NCI-H69 (cell line): ENCODE data around the gene DHX34.
A peak's percentile ranks its signal among the peaks of the same experiment; 100 is the strongest.
"Not testable (repeated sequence)": the region's sequence is repeated elsewhere in the genome, so short reads cannot be mapped to it uniquely, and the experiment has no call there.

Experiments used
- DNase-seq: peaks from one replicate; lab custom pipeline; 2025; lab: John Stamatoyannopoulos, UW

DHX34 gene

DNA sequence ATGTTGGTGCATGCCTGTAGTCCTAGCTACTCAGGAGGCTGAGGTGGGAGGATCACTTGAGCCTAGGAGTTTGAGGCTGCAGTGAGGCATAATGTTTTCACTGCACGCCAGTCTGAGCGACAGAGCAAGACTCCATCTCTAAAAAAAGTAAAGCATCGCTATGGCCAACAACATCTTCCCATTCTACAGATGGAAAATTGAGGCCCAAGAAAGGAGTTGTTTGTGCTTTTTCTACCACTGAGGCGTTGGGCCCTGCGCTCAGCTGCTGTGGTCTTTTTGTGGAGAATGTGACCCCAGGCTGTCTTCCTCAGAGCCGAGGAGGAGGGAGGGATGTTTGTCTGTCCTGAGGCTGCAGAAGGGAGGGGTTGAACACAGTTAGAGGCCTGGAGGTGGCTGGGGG, 17.6 kb upstream of the DHX34 start:
- no peak for DNase-seq

DNA sequence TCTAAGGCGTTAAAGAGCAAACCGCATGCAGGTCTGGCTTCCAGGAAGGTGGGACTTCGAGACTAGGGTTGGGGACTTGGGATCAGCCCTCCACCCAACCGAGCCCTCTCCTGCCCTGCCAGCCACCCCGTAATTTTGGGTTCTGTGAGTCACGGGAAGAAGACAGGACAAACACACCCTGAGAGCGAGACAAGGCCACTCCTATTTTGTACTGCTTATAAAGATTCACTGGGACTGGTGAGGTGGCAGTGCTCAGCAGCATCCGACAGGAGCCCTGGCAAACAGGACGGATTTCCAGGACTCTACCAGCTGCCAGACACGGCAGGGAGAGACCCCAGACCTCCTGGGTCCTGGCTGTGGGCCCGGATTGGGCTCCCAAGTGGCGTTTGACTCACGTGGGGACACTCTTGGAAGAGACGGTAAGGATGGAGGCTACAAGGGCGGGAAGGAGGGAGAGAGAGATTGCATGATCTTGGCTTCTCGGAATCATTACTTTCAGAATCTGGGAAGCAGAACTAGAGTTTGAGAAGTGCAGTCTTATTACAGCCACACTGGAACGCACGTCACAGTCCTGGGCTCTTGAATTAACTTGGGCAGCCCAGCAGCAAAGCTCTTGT, 17.1 kb upstream of the DHX34 start, which contains the start of gene C5AR2:
TSS of gene C5AR2 (plus strand) at position 245 of the 617 bp plus-strand sequence. CDS start 8,625 bp downstream, outside the sequence.
- no peak for DNase-seq

DNA sequence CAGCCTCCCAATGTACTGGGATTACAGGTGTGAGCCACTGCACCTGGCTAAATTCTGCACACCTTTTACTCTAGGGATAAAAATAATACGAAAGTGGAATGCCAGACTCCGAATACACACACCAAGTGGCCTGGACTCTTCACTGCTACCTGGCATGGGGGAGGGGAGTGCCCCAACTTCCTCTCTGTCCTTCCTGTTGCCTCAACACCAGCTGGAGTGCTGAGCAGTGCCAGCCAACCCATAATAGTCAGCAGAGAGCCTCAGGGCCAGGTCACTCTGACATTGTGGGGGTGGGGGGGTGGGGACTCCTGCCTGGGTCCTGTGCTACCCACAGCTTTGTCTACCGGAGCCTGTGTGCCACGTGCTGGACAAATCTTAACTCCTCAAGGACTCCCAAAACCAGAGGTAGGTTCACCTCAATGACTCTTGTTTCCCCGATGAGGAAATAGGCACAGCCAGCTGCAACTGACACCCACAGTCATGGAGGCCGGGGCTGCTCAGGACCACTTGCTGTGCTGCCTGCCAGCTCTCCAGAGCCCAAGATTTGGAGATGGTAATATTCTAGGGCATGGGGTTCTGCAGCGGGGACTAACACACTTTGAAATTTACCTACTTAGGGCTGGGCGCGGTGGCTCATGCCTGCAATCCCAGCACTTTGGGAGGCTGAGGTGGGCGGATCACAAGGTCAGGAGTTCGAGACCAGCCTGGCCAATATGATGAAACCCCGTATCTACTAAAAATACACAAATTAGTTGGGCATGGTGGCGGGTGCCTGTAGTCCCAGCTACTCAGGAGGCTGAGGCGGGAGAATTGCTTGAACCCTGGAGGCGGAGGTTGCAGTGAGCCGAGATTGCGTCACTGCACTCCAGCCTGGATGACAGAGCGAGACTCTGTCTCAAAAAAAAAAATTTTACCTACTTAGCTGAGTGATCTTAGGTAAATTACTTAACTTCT, 12.1 kb upstream of the DHX34 start:
- DNase-seq: peak; percentile 51

DNA sequence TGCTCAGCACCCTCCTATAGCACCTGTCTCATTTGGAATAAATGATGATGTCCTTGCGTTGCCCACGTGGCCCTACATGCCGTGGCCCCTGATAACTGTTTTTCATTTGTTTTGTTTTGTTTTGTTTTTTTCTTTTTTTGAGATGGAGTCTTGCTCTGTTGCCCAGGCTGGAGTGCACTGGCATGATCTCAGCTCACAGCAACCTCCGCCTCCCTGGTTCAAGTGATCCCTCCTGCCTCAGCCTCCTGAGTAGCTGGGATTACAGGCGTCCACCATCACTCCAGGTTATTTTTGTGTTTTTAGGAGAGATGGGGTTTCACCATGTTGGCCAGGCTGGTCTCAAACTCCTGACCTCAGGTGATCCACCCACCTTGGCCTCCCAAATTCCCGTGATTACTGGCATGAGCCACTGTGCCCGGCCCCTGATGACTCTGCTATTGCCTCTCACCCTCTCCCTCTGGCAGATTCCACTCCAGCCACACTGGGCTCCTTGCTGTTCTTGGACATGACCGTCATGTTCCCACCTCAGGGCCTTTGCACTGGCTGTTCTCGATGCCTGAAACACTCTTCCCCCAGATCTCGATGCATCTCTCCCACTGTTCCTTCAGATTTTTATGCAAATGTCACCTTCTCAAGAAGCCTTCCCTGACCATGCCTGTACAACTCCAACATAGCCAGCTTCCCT, 9.8 kb upstream of the DHX34 start:
- no peak for DNase-seq

DNA sequence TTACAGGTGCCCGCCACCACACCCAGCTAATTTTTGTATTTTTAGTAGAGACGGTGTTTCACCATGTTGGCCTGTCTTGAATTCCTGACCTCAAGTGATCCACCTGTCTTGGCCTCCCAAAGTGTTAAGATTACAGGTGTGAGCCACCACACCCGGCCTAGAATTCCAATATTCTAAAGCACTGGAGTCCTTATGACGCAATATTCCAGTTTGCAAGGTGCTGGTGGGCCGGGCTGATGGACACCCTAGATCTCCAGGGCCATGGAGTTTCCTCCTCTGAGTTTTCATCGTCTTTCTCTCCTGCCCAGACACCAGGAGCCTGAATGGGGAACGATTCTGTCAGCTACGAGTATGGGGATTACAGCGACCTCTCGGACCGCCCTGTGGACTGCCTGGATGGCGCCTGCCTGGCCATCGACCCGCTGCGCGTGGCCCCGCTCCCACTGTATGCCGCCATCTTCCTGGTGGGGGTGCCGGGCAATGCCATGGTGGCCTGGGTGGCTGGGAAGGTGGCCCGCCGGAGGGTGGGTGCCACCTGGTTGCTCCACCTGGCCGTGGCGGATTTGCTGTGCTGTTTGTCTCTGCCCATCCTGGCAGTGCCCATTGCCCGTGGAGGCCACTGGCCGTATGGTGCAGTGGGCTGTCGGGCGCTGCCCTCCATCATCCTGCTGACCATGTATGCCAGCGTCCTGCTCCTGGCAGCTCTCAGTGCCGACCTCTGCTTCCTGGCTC, 8.5 kb upstream of the DHX34 start:
- DNase-seq: no peak

DNA sequence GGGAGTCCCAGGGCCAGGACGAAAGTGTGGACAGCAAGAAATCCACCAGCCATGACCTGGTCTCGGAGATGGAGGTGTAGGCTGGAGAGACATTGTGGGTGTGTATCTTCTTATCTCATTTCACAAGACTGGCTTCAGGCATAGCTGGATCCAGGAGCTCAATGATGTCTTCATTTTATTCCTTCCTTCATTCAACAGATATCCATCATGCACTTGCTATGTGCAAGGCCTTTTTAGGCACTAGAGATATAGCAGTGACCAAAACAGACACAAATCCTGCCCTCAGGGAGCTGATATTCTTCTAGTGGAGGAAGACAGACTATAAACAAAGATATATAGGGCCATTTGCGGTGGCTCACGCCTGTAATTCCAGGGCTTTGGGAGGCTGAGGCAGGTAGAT, 7.4 kb upstream of the DHX34 start:
- no peak for DNase-seq

DNA sequence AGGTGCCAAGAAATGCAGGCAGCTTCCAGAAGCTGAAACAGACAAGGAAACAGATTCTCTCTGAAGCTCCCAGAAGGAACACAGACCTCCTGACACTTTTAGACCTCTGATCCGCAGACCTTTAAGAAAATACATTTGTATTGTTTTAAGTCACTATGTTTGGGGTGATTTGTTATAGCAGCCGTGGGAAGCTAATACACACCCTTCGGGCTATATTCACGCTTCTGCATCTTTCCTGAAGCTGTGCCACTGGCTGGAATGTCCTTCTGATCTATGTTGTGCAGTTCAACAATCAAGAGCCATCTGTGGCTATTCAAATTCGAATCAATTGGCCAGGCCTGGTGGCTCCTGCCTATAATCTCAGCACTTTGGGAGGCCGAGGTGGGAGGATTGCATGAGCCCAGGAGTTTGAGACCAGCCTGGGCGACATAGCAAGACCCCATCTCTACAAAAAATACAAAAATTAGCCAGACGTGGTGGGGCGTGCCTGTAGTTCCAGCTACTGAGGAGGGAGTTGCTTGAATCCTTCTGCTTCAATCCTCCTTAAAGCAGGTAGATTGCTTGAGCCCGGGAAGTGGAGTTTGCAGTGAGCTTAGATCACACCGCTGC, 5.8 kb upstream of the DHX34 start:
- DNase-seq: no peak

DNA sequence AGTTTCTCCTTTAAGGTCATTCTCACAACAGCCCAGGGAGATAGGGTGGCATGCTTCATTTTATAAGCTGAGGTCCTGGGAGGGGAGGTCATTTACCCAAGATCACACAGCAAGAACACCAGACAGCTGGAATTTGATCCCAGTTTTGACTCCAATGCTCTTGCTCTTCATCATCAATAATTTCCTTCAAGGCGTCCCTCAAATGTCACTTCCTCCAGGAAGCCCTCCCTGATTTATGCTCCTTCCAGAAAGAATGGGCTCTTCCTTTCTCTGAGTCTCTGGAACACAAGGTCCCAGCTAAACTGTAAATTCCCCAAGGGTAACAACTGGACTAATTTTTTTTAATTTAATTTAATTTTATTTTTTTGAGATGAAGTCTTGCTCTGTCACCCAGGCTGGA, 4.7 kb upstream of the DHX34 start:
- DNase-seq: no peak

DNA sequence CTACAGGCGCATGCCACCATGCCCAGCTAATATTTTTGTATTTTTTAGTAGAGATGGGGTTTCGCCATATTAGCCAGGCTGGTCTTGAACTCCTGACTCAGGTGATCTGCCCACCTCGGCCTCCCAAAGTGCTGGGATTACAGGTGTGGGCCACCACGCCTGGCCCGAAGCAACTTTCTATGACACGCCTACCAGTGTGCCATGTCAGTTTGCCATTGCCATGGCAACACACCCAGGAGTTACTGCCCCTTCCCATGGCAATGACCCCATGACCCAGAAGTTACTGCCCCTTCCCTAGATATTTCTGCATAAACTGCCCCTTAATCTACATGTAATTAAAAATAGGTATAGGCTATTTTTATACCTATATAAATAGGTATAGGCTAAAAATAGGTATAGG, 3.1 kb upstream of the DHX34 start:
- DNase-seq: not testable (repeated sequence)

DNA sequence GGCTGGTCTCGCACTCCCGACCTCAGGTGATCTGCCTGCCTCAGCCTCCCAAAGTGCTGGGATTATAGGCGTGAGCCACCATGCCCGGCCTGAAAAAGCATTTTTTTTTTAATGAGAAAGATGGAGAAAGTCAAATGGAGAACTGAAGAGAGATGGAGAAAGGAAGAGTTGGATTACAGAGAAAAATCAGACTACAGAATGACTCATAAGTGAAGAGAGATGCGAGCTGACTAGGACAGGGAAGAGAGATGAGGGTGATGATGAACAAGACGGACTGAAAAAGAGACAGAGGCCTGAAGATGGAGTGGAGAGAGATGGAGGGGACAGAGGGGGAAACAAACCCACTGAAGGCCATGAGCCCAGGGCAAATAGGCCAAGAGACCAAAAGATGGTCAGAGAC, 1.5 kb downstream of the DHX34 start:
- no peak for DNase-seq

DNA sequence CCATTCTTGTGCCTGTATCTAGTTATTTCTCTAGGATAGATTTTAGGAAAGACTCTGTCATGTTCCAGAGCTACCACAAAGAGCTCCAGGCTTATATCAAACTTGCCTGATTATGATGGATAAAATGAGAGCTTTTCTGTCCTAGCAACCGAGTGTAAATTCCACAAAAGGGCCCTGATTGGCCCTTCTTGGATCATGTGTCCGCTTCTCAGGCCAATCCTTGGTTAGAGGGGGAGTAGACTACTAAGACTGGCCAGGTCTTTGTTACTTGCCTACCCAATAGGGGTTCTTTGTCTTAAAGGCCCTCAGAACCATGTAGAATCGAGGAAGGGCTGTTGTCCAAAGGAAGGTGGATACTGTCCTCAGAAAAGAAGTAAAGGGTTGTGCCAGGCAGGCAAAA, 2.4 kb downstream of the DHX34 start:
- peak; percentile 14 for DNase-seq

DNA sequence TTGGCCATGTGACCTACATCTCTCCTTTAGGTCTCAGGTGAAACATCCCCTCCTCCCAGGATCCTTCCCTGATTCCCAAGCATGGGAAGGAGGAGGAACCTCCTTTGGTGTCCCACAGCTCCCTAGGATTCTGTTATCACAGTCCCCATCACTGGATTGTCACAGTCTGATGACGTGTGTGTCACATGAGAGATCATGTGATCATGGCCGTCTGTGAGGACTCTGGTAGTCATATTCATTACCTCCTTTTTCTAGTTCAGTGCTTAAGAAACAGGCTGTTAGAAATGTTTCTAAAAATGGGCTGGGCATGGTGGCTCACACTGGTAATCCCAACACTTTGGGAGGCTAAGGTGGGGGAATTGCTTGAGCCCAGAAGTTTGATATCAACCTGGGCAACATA, 3.0 kb downstream of the DHX34 start:
- no peak for DNase-seq

DNA sequence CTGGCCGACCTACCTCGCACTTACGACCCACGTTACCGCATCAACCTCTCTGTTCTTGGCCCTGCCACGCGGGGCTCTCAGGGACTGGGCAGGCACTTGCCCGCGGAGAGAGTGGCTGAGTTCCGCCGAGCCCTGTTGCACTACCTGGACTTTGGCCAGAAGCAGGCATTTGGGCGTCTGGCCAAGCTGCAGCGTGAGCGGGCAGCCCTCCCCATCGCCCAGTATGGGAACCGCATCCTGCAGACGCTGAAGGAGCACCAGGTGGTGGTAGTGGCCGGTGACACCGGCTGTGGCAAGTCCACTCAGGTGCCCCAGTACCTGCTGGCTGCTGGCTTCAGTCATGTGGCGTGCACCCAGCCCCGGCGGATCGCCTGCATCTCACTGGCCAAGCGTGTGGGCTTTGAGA, 4.2 kb downstream of the DHX34 start:
- DNase-seq: no peak

DNA sequence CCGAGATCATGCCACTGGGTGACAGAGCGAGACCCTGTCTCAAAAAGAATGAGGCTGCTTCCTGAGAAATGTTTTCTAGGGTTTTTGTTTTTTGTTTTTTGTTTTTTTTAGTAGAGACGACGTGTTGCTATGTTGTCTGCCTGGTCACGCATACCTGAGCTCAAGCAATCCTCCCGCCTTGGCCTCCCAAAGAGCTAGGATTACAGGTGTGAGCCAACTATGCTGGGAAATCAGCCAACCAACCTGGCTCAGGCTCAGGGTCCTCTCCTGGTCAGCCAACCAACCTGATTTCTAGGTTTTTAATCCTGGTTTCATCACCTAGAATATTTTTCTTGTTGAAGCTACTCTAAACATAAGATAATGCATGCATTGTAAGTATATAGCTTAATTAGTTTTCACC, 7.8 kb downstream of the DHX34 start:
- no peak for DNase-seq

DNA sequence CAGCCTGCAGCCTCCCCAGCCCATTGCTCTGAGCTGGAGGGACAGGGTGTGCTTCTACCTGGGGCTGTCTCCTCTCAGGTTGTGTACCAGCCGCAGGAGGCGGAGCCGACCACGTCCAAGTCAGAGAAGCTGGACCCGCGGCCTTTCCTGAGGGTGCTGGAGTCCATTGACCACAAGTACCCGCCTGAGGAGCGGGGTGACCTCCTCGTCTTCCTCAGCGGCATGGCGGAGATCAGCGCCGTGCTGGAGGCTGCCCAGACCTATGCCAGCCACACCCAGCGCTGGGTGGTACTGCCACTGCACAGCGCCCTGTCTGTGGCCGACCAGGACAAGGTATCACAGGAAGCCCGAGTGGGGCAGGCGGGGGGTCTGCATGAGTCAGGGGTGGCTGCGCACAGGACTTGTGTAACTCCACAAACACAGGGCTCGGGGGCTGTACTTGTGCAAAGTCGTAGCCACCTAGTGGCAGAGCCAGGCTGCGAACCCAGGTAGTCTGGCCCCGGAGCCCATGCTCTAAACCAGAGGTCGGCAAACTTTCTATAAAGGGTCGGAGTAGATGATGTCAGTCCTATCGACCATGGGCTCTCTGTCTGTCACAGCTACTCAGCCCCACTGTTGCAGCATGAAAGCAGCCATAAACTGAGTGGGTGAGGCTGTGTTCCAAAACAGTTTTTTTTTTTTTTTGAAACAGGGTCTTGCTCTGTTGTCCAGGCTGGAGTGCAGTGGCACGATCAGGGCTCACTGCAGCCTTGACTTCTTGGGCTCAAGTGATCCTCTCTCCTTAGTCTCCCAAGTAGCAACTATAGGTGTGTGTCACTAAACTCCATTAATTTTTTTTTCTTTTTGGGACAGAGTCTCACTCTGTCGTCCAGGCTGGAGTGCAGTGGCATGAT, 8.9 kb downstream of the DHX34 start:
- DNase-seq: peak; percentile 13

DNA sequence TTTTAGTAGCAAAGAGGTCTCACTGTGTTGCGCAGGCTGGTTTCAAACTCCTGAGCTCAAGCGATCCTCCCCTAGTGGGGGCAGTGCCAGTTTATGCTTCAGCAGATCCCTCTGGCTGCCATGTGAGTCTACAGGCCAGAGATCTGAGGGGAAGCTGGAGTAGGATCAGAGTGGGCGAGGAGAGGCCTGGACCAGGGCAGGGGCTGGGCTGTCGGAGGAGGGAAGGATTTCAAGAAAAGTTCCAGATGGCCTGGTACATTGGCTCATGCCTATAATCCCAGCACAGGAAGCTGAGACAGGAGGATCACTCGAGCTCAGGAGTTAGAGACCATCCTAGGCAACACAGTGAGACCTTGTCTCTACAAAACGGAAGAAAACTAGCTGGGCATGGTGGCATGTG, 9.8 kb downstream of the DHX34 start:
- DNase-seq: no peak

DNA sequence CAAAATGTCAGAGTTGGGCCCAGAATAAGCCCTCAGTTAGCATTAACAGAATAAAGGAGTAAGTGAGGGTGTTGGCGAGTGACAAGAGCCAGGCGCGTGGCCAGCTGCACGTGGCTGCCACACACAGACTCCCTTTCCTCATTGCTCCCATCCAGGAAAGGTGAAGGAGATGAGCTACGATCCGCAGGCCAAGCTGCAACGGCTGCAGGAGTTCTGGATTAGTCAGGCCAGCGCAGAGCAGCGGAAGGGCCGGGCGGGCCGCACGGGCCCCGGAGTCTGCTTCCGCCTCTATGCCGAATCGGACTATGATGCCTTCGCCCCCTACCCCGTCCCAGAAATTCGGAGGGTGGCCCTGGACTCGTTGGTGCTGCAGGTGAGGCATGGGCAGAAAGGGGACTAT, 13.2 kb downstream of the DHX34 start:
- no peak for DNase-seq

DNA sequence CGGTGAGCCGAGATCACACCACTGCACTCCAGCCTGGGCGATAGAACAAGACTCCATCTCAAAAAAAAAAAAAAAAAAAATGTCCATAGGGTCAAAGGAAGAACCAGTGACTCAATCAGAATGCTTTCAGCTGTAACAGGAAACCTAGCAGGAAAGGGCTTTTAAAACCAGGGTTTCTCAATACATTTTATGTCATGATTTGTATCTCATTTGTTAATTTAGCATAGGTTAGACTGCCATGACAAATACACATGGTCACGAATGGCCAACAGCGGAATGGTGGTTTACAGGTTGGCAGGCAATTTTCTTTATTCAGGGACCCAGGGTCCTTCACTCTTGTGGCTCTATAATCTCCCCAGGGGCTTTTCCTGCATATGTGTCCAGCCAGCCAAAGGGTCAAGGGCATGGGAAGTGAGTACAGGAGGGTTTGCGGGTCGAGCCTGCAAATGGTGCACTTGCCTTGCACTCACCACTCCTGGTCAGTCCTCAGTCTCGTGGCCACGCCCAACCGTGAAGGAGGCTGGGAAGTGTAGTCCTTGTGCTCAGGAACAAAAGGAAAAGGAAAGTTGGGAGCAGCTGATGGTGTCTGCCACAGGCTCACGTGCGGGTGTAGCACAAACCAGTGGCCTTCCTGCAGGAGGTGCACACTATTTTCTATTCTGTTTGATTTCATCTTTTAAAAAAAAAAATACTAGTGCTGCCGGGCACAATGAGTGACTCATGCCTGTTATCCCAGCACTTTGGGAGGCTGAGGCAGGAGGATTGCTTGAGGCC, 14.8 kb downstream of the DHX34 start:
- no peak for DNase-seq

DNA sequence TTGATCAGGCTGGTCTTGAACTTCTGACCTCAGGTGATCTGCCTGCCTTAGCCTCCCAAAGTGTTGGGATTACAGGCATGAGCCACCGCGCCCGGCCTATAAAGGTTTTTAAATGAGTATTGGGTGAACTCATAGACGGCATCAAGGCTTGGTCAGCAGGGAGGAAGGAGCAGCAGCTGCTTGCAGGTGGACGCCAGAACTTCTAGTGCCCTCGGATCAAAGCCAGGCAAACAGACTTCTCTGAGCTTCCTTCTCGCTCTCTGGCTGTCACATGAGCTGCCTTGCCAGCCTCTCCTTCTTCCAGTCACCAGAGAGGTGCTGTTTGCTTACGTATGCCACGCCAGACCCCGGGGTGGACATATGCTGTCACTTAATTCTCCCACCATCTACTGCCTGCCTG, 16.3 kb downstream of the DHX34 start:
- DNase-seq: not testable (repeated sequence)

DNA sequence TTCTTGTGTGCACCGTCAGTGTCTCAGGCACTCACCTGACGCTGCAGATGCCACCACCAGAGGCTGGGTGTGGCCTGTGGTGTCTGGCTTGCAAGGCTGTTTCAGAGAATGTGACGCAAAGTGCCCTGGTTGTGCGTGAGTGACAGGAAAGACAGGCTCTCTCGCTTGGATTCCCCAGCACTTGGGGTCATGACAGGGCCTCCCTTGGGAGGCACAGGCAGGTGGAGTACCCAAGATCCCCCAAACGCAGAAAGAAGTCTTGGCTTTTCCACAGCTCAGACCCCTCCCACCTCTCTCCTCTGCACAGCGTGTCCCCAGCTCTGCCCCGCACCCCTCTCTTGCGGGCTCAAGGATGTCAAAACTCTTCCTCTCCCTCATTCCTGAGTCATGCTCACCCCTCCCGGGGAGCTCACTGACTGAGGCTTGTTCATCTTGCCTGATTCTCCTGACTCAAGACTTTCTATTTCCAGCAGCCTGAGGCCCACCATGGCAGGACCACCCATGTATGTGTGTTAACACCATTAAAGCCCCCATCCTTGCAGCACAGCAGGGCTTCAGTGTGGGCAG, 21.0 kb downstream of the DHX34 start:
- no peak for DNase-seq
